ENCODE results near the gene PIP4K2C.
"Not testable (repeated sequence)": the region's sequence is repeated elsewhere in the genome, so short reads cannot be mapped to it uniquely, and the experiment has no call there.

DNA sequence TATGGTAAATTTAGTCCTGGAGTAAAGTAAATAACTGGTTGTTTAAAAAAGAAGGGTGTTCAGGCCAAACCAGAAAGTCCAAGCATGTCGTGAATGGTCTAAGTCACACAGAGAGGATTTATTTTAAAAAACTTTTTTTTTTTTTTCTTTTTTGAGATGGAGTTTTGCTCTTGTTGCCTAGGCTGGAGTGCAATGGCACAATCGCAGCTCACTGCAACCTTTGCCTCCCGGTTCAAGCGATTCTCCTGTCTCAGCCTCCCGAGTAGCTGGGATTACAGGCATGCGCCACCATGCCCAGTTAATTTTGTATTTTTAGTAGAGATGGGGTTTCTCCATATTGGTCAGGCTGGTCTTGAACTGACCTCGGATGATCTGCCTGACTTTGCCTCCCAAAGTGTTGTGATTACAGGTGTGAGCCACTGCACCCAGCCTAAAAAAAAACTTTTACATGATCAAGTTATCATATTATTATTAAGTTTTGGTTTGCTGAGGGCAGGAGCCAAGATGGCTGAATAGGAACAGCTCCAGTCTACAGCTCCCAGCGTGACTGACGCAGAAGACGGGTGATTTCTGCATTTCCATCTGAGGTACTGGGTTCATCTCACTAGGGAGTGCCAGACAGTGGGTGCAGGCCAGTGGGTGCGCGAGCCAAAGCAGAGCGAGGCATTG lies 55.1 kb downstream of the PIP4K2C start:
- TF ChIP-seq, protein P1, sequence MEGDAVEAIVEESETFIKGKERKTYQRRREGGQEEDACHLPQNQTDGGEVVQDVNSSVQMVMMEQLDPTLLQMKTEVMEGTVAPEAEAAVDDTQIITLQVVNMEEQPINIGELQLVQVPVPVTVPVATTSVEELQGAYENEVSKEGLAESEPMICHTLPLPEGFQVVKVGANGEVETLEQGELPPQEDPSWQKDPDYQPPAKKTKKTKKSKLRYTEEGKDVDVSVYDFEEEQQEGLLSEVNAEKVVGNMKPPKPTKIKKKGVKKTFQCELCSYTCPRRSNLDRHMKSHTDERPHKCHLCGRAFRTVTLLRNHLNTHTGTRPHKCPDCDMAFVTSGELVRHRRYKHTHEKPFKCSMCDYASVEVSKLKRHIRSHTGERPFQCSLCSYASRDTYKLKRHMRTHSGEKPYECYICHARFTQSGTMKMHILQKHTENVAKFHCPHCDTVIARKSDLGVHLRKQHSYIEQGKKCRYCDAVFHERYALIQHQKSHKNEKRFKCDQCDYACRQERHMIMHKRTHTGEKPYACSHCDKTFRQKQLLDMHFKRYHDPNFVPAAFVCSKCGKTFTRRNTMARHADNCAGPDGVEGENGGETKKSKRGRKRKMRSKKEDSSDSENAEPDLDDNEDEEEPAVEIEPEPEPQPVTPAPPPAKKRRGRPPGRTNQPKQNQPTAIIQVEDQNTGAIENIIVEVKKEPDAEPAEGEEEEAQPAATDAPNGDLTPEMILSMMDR (IDR thresholded peaks at IDR 0.05): not testable (repeated sequence)
- not testable (repeated sequence) for TF ChIP-seq POLR2AphosphoS5 (IDR thresholded peaks at IDR 0.05)
